Esophagus muscularis mucosa (tissue), 4 donors: ENCODE measurements around the gene MAML3. TPM values are rescaled to one million over a fixed set of nuclear protein-coding genes. Genes with fewer than 3 reads are reported as not detected.

Experiments
- DNase-seq: peaks from one replicate; pipeline ENCODE4 v3.0.0-alpha.2; 2017; ENCODE audit errors: extremely low spot score
- H3K27ac ChIP-seq, 4 donors: fragments of 200-600 bp; sonication (generic); replicated peaks in 1 of 4; 1 replicate in 3 of 4; 2 replicates in 1 of 4; pipeline ENCODE4 v1.5.1; 2016 to 2019; ENCODE audit warnings: mild to moderate bottlenecking in 1 of 4
- H3K27me3 ChIP-seq, 4 donors: fragments of 200-600 bp; sonication (generic); one replicate each; pipeline versions ENCODE4 v1.5.1 to v1.6.0; 2016 to 2019
- H3K36me3 ChIP-seq, 4 donors: fragments of 200-600 bp; sonication (generic); one replicate each; pipeline ENCODE4 v1.5.1; 2016 to 2019
- H3K4me1 ChIP-seq, 4 donors: fragments of 200-600 bp; sonication (generic); one replicate each; pipeline ENCODE4 v1.5.1; 2016 to 2019
- H3K4me3 ChIP-seq, 4 donors: fragments of 200-600 bp; sonication (generic); 1 replicate in 2 of 4; 2 replicates in 2 of 4; pipeline ENCODE4 v1.5.1; 2016 to 2019; ENCODE audit warnings: mild to moderate bottlenecking in 4 of 4, moderate library complexity in 1 of 4
- H3K9me3 ChIP-seq, 4 donors: fragments of 200-600 bp; sonication (generic); 1 replicate in 3 of 4; 2 replicates in 1 of 4; pipeline ENCODE4 v1.5.1; 2016 to 2019
- EP300 ChIP-seq: sonication (generic); formaldehyde crosslinking; IDR thresholded peaks from one replicate; pipeline ENCODE4 v1.6.1; 2017; ENCODE audit warnings: antibody characterized with exemption
- POLR2A ChIP-seq: fragments of 450-650 bp; IDR thresholded peaks from one replicate; pipeline ENCODE4 v1.6.1; 2017; ENCODE audit warnings: antibody characterized with exemption, moderate library complexity, mild to moderate bottlenecking, low read depth
- POLR2AphosphoS5 ChIP-seq, 2 donors: sonication (generic); formaldehyde crosslinking; IDR thresholded peaks; one replicate each; pipeline ENCODE4 v1.6.1; 2017; ENCODE audit warnings: antibody characterized with exemption in 2 of 2
- WGBS: methylation state at CpG from one replicate; pipeline ENCODE4 v1.1.5; 2018; 5-methylcytosine and 5-hydroxymethylcytosine counted together
- intact Hi-C: fragments of 100-400 bp; cut with DNase I; formaldehyde crosslinking; loops from one replicate; pipeline ENCODE4 v1.15.1; 2023
- total RNA-seq, 4 donors: library from RNA; depleted of rRNA; stranded (reverse); fragments of >200 nt; gene quantifications; one replicate each; pipeline versions ENCODE4 v1.1.0 to v1.2.1, GENCODE V29; 2016
- TF ChIP-seq, protein P1 (sequence below), 3 experiments: fragments of 200-600 bp in 2 of 3; fragments of 450-650 bp in 1 of 3; sonication (generic) in 2 of 3; IDR thresholded peaks; one replicate each; pipeline ENCODE4 v1.5.1; 2017 to 2019; ENCODE audit warnings: antibody characterized with exemption in 3 of 3, mild to moderate bottlenecking in 2 of 3, moderate library complexity in 1 of 3

Gene MAML3
- total RNA-seq, 4 donors from 2014 or later: 5.0 to 8.7 (median 7.1) TPM

DNA sequence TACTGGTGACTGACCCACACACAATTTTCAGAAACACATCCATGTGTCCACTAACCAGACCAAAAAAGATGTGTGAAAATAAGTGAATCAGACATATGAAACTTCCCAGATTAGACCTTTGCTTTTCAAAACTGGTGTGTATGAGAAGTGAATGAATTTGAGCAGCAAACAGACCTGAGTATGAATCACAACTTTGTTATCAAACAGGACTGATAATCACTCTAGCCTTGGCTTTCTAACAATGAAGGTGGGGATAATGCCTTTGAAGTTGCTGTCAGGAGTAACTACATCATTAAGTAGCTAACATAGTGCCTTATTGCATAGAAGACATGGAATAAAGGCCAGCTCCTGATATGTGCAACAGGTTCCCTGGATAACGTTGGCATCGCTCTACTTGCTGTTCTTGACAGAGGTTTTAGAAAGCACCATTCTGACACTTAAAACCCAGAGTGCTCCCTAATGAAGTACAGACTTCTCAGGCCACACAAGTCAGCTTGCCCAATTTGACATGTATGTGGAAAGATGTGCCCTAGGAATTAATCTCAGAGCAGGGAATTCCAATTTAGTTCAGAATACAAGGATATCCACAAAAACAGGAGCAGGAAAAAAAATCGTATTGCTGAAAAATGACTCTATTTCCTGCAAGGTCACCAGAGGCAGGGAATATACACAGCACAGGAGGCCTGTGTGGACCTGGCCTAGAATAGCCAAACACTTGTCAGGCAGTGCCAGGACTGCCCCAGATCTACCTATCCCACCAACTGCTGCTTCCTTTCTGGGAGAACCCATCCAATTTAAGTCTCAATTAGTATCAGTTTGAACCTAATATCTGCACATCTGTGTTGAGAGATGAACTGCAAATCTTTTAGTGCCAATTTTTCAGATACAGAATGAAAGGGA, 87.7 kb downstream of the MAML3 start:
- Histone ChIP-seq H3K27ac (no peak overlapping the region), H3K9me3 (no peaks in the 10 kb centered on the region), H3K36me3 (no peaks in the 10 kb centered on the region), H3K27me3 (no peaks in the 10 kb centered on the region), H3K4me3 (no peak overlapping the region), H3K4me1 (peaks cover 0 to 13% (median 3%) of the 10 kb centered on the region in 4 donors)
- intact Hi-C loops: no loop called here
- DNase-seq: no peak
- TF ChIP-seq POLR2AphosphoS5 (IDR thresholded peaks at IDR 0.05): no peak
- TF ChIP-seq, protein P1, sequence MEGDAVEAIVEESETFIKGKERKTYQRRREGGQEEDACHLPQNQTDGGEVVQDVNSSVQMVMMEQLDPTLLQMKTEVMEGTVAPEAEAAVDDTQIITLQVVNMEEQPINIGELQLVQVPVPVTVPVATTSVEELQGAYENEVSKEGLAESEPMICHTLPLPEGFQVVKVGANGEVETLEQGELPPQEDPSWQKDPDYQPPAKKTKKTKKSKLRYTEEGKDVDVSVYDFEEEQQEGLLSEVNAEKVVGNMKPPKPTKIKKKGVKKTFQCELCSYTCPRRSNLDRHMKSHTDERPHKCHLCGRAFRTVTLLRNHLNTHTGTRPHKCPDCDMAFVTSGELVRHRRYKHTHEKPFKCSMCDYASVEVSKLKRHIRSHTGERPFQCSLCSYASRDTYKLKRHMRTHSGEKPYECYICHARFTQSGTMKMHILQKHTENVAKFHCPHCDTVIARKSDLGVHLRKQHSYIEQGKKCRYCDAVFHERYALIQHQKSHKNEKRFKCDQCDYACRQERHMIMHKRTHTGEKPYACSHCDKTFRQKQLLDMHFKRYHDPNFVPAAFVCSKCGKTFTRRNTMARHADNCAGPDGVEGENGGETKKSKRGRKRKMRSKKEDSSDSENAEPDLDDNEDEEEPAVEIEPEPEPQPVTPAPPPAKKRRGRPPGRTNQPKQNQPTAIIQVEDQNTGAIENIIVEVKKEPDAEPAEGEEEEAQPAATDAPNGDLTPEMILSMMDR (IDR thresholded peaks at IDR 0.05): no peak
- 74% methylated on average over 3 of the region's 3 CpGs for WGBS

GRCh38 chr4:140065393-140065792, 88.6 kb downstream of the MAML3 start:
- DNase-seq: no peak
- H3K36me3 ChIP-seq: no peaks in the 10 kb centered on the region
- H3K4me3 ChIP-seq: no peak overlapping the region
- intact Hi-C loops: no loop called here
- 40% methylated on average over 2 of the region's 2 CpGs for WGBS
- no peaks in the 10 kb centered on the region for H3K9me3 ChIP-seq
- TF ChIP-seq POLR2A (no peak), POLR2AphosphoS5 (IDR thresholded peaks at IDR 0.05) (no peak), EP300 (no peak)
- TF ChIP-seq, protein P1 (IDR thresholded peaks at IDR 0.05): no peak
- H3K27ac ChIP-seq: no peak overlapping the region
- no peaks in the 10 kb centered on the region for H3K27me3 ChIP-seq
- peaks cover 0 to 19% (median 3%) of the 10 kb centered on the region in 4 donors for H3K4me1 ChIP-seq

- WGBS: 94% methylated on average over 3 of the region's 3 CpGs
- Histone ChIP-seq H3K4me1 (peaks cover 4 to 23% (median 14%) of the 10 kb centered on the region in 4 donors), H3K9me3 (no peaks in the 10 kb centered on the region), H3K27ac (no peak overlapping the region), H3K36me3 (no peaks in the 10 kb centered on the region), H3K27me3 (no peaks in the 10 kb centered on the region), H3K4me3 (no peak overlapping the region)
- intact Hi-C loops: no loop called here
- no peak for DNase-seq
- no peak for TF ChIP-seq POLR2AphosphoS5 (IDR thresholded peaks at IDR 0.05)
- TF ChIP-seq EP300: no peak
- TF ChIP-seq POLR2A: no peak
- TF ChIP-seq, protein P1 (IDR thresholded peaks at IDR 0.05): no peak
Observed at GRCh38 chr4:140061659-140062289, 92.2 kb downstream of the MAML3 start.

GRCh38 chr4:140061194-140061593, 92.8 kb downstream of the MAML3 start:
- Histone ChIP-seq H3K4me3 (no peak overlapping the region), H3K4me1 (peaks cover 4 to 23% (median 14%) of the 10 kb centered on the region in 4 donors), H3K36me3 (no peaks in the 10 kb centered on the region), H3K27ac (peak overlapping the region in 2 of 4 donors; percentile 3 to 39), H3K27me3 (no peaks in the 10 kb centered on the region), H3K9me3 (no peaks in the 10 kb centered on the region)
- intact Hi-C loops: no loop called here
- DNase-seq: no peak
- TF ChIP-seq, protein P1 (IDR thresholded peaks at IDR 0.05): no peak
- no peak for TF ChIP-seq POLR2A
- no peak for TF ChIP-seq POLR2AphosphoS5 (IDR thresholded peaks at IDR 0.05)
- no peak for TF ChIP-seq EP300
- 63% methylated on average over 4 of the region's 4 CpGs for WGBS
